Measurements from ENCODE around the gene TLCD2. TPM values are rescaled to one million over a fixed set of nuclear protein-coding genes. Genes with fewer than 3 reads are reported as not detected.
A peak's percentile ranks its signal among the peaks of the same experiment; 100 is the strongest.
"Not testable (repeated sequence)": the region's sequence is repeated elsewhere in the genome, so short reads cannot be mapped to it uniquely, and the experiment has no call there.

TLCD2 gene
- total and polyA plus RNA-seq, 5 donors: 1.5 to 6.1 (median 2.1) TPM

GRCh38 chr17:1714980-1715802, 5.0 kb upstream of the TLCD2 start:
- H3K4me3 ChIP-seq (ENCODE audit: low read length): peak overlapping the region; percentile 90
- H3K4me1 ChIP-seq (ENCODE audit: control insufficient read depth, insufficient read depth, low read length): peaks cover 10% of the 10 kb centered on the region
- ATAC-seq (peak; percentile 69 to 70), DNase-seq (peak; percentile 96 to 97 (median 97))
- peak overlapping the region; percentile 97 for H3K27ac ChIP-seq (ENCODE audit: low read length)
- no peaks in the 10 kb centered on the region for H3K9me3 ChIP-seq (ENCODE audit: control insufficient read depth, low read length)
- intact Hi-C loops (cut with DNase I): loop anchor here in 1 of 4 donors (5.0 kb wide), 1 partner anchor 43 kb away; no protein-coding TSS in a partner anchor
- no peaks in the 10 kb centered on the region for H3K27me3 ChIP-seq (ENCODE audit: control insufficient read depth, insufficient read depth)
- 1% methylated on average over 32 of the region's 32 CpGs for WGBS

- WGBS: 3% methylated on average over 19 of the region's 19 CpGs
- peak; percentile 58 to 68 for ATAC-seq
Observed at GRCh38 chr17:1714427-1714979, 4.3 kb upstream of the TLCD2 start.

GRCh38 chr17:1713878-1714426, 3.8 kb upstream of the TLCD2 start:
- H3K4me1 ChIP-seq (ENCODE audit: control insufficient read depth, insufficient read depth, low read length): peaks cover 10% of the 10 kb centered on the region
- peak in 2 of 3 donors; percentile 64 to 67 for DNase-seq
- H3K4me3 ChIP-seq (ENCODE audit: low read length): peak overlapping the region; percentile 90
- H3K27me3 ChIP-seq (ENCODE audit: control insufficient read depth, insufficient read depth): no peaks in the 10 kb centered on the region
- H3K9me3 ChIP-seq (ENCODE audit: control insufficient read depth, low read length): no peaks in the 10 kb centered on the region
- intact Hi-C loops (cut with DNase I): loop anchor here in 1 of 4 donors (5.0 kb wide), 1 partner anchor 42 kb away; no protein-coding TSS in a partner anchor
- H3K27ac ChIP-seq (ENCODE audit: low read length): peak overlapping the region; percentile 85
- no peak for ATAC-seq
- WGBS: 12% methylated on average over 11 of the region's 11 CpGs

More at GRCh38 chr17:1714427-1714979, 4.3 kb upstream of the TLCD2 start:
- Histone ChIP-seq H3K4me1 (ENCODE audit: control insufficient read depth, insufficient read depth, low read length) (peaks cover 10% of the 10 kb centered on the region), H3K9me3 (ENCODE audit: control insufficient read depth, low read length) (no peaks in the 10 kb centered on the region), H3K27me3 (ENCODE audit: control insufficient read depth, insufficient read depth) (no peaks in the 10 kb centered on the region), H3K27ac (ENCODE audit: low read length) (peak overlapping the region; percentile 97), H3K4me3 (ENCODE audit: low read length) (peak overlapping the region; percentile 90)
- DNase-seq: peak; percentile 99 to 100 (median 99)
- intact Hi-C loops (cut with DNase I): loop anchor here in 1 of 4 donors (5.0 kb wide), 1 partner anchor 42 kb away; no protein-coding TSS in a partner anchor

GRCh38 chr17:1713160-1713877, 3.1 kb upstream of the TLCD2 start:
- Histone ChIP-seq H3K4me1 (ENCODE audit: control insufficient read depth, insufficient read depth, low read length) (peaks cover 10% of the 10 kb centered on the region), H3K4me3 (ENCODE audit: low read length) (peak overlapping the region; percentile 90), H3K9me3 (ENCODE audit: control insufficient read depth, low read length) (no peaks in the 10 kb centered on the region), H3K27me3 (ENCODE audit: control insufficient read depth, insufficient read depth) (no peaks in the 10 kb centered on the region), H3K27ac (ENCODE audit: low read length) (peak overlapping the region; percentile 85)
- DNase-seq (peak in 2 of 3 donors; percentile 8 to 10), ATAC-seq (no peak)
- intact Hi-C loops (cut with DNase I): loop anchor here in 1 of 4 donors (5.0 kb wide), 1 partner anchor 41 kb away; no protein-coding TSS in a partner anchor
- WGBS: 69% methylated on average over 10 of the region's 10 CpGs

- ATAC-seq (no peak), DNase-seq (peak in 1 of 3 donors; percentile 59)
- Histone ChIP-seq H3K27me3 (ENCODE audit: control insufficient read depth, insufficient read depth) (no peaks in the 10 kb centered on the region), H3K9me3 (ENCODE audit: control insufficient read depth, low read length) (no peaks in the 10 kb centered on the region), H3K4me3 (ENCODE audit: low read length) (no peak overlapping the region), H3K4me1 (ENCODE audit: control insufficient read depth, insufficient read depth, low read length) (peaks cover 8% of the 10 kb centered on the region), H3K27ac (ENCODE audit: low read length) (no peak overlapping the region)
- intact Hi-C loops (cut with DNase I): loop anchor here in 1 of 4 donors (5.0 kb wide), 1 partner anchor 40 kb away; no protein-coding TSS in a partner anchor
- WGBS: 92% methylated on average over 8 of the region's 8 CpGs
Observed at GRCh38 chr17:1712271-1712670, 2.1 kb upstream of the TLCD2 start.

GRCh38 chr17:1711804-1712203, 1.6 kb upstream of the TLCD2 start:
- no peak for ATAC-seq

GRCh38 chr17:1710807-1711553, 803 bp upstream of the TLCD2 start:
- WGBS: 41% methylated on average over 14 of the region's 14 CpGs
- H3K4me1 ChIP-seq (ENCODE audit: control insufficient read depth, insufficient read depth, low read length): peaks cover 8% of the 10 kb centered on the region
- intact Hi-C loops (cut with DNase I): loop anchor here in 1 of 4 donors (5.0 kb wide), 1 partner anchor 39 kb away; no protein-coding TSS in a partner anchor

More at GRCh38 chr17:1711804-1712203, 1.6 kb upstream of the TLCD2 start:
- H3K9me3 ChIP-seq (ENCODE audit: control insufficient read depth, low read length): no peaks in the 10 kb centered on the region
- peaks cover 8% of the 10 kb centered on the region for H3K4me1 ChIP-seq (ENCODE audit: control insufficient read depth, insufficient read depth, low read length)
- DNase-seq: no peak
- WGBS: 68% methylated on average over 4 of the region's 4 CpGs
- H3K27me3 ChIP-seq (ENCODE audit: control insufficient read depth, insufficient read depth): no peaks in the 10 kb centered on the region
- H3K4me3 ChIP-seq (ENCODE audit: low read length): no peak overlapping the region
- intact Hi-C loops (cut with DNase I): loop anchor here in 1 of 4 donors (5.0 kb wide), 1 partner anchor 40 kb away; no protein-coding TSS in a partner anchor
- H3K27ac ChIP-seq (ENCODE audit: low read length): no peak overlapping the region

GRCh38 chr17:1709403-1709951, 700 bp downstream of the TLCD2 start:
- DNase-seq: peak in 1 of 3 donors; percentile 35
- intact Hi-C loops (cut with DNase I): no loop called here
- peak; percentile 0 to 17 for ATAC-seq
- Histone ChIP-seq H3K4me3 (ENCODE audit: low read length) (peak overlapping the region; percentile 55), H3K4me1 (ENCODE audit: control insufficient read depth, insufficient read depth, low read length) (peaks cover 8% of the 10 kb centered on the region), H3K9me3 (ENCODE audit: control insufficient read depth, low read length) (no peaks in the 10 kb centered on the region), H3K27ac (ENCODE audit: low read length) (no peak overlapping the region), H3K27me3 (ENCODE audit: control insufficient read depth, insufficient read depth) (no peaks in the 10 kb centered on the region)
- WGBS: 7% methylated on average over 16 of the region's 16 CpGs

More at GRCh38 chr17:1710807-1711553, 803 bp upstream of the TLCD2 start:
- Histone ChIP-seq H3K27ac (ENCODE audit: low read length) (peak overlapping the region; percentile 5), H3K27me3 (ENCODE audit: control insufficient read depth, insufficient read depth) (no peaks in the 10 kb centered on the region), H3K9me3 (ENCODE audit: control insufficient read depth, low read length) (no peaks in the 10 kb centered on the region), H3K4me3 (ENCODE audit: low read length) (peak overlapping the region; percentile 55)
- DNase-seq (peak in 1 of 3 donors; percentile 67), ATAC-seq (no peak)

GRCh38 chr17:1708791-1709346, 1.3 kb downstream of the TLCD2 start:
- ATAC-seq; intact Hi-C loops (cut with DNase I); H3K9me3 ChIP-seq (ENCODE audit: control insufficient read depth, low read length); H3K27me3 ChIP-seq (ENCODE audit: control insufficient read depth, insufficient read depth); H3K4me3 ChIP-seq (ENCODE audit: low read length); H3K4me1 ChIP-seq (ENCODE audit: control insufficient read depth, insufficient read depth, low read length); H3K27ac ChIP-seq (ENCODE audit: low read length): not testable (repeated sequence)
- DNase-seq: peak in 1 of 3 donors; percentile 29
- 93% methylated on average over 10 of the region's 10 CpGs for WGBS
